NCI-H2081 treated with DMSO at 0.1 percent for 48 hours (cell line): ENCODE data around the gene MOCS3.

ENCODE experiments used
- DNase-seq: peaks from one replicate; lab custom pipeline; 2025; lab: John Stamatoyannopoulos, UW

The MOCS3 gene

DNA sequence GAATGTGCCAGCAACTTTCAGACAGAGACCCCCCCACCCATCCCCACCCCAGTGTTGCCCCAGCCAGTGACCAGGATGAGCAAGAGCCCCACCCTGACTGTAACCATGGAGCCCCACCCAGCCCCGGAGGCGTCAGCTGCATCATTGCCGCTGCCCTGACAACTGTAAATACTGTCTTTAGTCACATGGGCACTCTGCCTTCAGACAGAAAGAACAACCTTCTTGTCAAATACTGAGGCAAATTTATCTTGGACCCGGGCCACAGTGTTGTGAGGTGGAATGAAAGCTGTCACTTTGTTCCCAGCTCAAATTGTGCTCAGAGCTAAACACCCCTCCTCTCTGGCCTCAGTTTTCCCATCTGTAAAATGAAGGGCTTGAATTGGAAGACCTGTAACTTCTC lies 23.7 kb downstream of the MOCS3 start:
- DNase-seq = no peak

- DNase-seq = no peak
These were observed 24.7 kb downstream of the MOCS3 start for GRCh38 chr20:50983321-50983720.

GRCh38 chr20:50987493-50988210 lies 29.0 kb downstream of the MOCS3 start:
- DNase-seq = no peak

DNA sequence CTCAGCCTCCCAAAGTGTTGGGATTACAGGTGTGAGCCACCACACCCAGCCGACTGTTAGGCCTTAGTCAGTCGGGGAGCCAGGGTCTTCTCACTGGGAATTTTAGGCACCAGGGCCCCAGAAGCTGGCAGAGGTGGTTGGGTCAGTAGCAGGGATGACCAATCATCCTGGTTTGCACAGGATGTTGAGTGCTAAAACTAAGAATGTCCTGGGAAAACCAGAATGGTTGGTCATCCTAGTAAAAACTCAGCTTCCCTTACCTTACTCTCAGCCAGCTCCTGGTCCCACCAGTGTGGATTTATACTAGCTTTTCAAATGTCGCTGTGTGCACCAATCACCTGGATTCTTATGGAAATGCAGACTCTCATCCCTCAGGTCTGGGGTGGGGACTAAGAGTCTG lies 32.5 kb downstream of the MOCS3 start:
- no peak for DNase-seq

DNA sequence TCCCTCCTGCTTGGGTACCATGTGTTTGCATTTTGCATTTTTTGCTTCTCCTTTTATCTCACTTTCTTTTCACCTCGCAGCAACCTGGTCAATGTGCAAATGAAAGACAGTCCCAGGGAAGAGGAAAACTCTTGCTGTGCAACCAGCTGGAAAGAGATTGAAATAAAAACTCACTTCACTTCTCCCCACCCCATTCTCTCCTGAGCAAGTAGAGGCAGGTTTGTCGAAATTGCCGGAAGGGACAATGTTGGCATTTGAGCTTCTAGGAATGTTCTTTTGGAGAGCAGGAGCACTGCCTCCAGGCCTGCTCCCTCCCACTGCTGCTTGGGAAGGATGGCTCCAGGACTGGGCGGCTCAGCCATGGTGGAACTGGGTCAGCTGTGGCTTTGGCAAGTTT lies 33.7 kb downstream of the MOCS3 start:
- no peak for DNase-seq

- DNase-seq = no peak
These were observed 34.3 kb downstream of the MOCS3 start for GRCh38 chr20:50992733-50993457.

- DNase-seq = no peak
These were observed 35.3 kb downstream of the MOCS3 start for GRCh38 chr20:50993876-50994275.

GRCh38 chr20:50995506-50995905 lies 36.9 kb downstream of the MOCS3 start:
- no peak for DNase-seq

DNA sequence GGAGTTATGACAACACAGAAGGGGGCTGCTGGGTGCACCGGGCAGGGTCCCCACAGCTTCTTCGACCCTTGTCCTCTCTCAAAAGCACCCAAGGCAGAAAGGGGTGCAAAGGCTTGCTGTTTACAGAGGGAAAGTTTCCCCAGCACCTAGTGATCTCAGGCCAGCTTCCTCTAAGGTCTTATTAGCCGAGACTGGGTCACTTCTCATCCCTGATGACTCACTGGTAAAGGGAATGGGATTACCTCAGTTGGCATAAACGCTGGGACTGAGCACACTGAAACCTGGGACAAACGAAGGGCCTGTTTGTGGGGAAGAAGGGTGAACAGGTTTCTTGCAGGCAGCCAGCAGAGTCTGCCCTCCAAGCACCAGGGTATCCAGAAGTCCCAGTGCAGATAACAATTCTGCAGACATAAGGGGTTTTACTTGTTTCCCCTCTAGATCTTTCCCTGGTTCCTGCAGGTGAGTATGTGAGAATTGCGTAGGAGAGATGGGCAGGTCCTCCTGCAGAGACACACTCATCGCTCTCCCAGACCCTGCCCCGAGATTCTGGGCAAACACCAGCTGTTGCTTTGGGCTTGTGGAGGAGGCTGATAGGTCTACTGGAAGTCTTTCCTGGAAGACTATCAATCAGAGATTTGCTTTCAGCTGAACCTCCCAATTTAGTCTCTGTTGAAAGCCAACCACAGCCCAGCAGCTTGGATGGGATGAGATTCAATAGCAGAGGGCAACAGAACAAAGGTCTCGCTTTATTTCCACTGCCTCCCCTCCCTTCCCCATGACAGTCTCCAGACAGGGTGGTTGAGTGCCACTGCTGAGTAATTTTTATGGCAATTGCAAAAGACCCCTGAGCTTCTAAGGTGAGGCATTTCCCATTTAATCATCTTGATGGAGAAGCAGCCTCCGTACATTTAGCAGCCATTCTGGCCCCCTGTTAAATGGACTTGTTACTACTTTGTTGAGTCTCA lies 38.6 kb downstream of the MOCS3 start:
- no peak for DNase-seq

GRCh38 chr20:50999355-50999754 lies 40.7 kb downstream of the MOCS3 start:
- no peak for DNase-seq

- DNase-seq = no peak
These were observed 43.0 kb downstream of the MOCS3 start for GRCh38 chr20:51001430-51002265.

DNA sequence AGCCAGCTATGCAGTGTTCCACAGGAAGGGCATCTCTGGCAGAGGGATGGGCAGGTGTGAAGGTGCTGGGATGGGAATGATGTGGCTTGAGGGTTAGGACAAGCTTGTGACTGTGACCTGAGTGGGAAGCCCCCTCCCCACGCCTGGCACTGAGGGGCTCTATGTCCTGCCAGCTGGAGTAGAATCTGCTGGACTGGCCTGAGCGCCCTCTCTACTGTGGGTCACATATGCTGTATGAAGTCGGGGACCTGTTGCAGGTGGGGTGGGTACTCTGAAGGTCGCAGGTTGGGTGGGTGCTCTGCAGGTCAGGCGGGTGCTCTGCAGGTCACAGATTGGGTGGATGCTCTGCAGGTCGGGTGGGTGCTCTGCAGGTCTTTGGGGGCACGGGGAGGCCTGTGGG lies 44.0 kb downstream of the MOCS3 start:
- DNase-seq = no peak

GRCh38 chr20:51003753-51004152 lies 45.1 kb downstream of the MOCS3 start:
- DNase-seq = no peak

DNA sequence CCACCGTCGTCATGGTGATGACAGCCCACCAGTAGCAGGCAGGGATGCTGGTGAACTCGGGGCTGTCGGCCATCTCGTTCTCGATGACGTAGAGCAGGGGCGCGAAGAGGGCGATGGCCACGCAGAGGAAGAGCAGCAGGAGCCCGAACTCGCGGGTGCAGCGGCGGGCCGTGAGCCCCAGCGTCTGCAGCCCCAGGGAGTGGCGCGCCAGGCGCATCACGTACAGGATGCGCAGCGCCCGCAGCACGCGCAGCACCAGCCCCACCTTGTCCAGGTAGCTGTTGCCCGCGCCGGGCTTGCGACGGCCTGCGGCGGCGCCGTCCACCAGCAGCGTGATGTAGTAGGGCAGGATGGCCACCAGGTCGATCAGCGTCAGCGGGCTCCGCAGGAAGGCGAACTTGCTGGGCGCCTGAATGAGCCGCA lies 45.7 kb downstream of the MOCS3 start:
- DNase-seq = no peak

GRCh38 chr20:51004781-51005180 lies 46.2 kb downstream of the MOCS3 start:
- DNase-seq = no peak

DNA sequence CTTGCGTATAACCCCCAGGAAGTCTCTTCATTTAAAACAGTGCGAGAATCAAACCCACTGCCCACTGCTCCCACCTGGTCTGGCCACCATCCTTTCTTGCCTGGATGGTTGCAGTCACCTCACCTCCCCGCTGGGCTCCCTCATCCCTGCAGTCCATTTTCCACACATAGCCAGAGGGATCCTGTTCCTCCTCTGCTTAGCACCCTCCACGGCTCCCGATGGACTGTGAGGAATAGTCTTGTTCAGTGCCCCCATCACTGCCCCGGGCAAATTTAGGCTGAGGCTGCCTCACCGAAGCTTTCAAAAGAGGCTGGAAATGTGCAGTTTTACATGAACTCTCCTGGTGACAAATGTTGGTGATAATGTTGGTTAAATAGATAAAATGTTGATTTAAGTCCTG lies 46.6 kb downstream of the MOCS3 start:
- no peak for DNase-seq

DNA sequence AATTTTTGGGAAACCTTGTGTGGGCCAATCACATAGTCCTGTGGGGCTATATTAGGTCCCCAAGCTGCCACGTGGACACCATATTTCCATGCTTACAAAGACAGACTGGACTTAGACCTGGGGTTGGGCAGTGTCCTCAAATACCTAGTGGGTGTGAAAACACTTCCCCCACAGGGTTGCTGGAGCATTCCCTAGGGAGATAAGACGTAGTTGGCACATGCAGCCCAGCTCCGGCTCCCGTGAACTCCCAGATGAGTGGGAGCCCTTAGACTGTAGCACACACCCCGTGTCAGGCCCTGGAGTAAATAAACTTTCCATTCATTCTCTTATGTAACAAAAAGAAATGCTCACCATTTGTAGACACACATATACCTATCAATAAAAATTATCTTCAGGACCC lies 50.1 kb downstream of the MOCS3 start:
- DNase-seq = no peak

GRCh38 chr20:51009303-51010042 lies 50.9 kb downstream of the MOCS3 start:
- no peak for DNase-seq

DNA sequence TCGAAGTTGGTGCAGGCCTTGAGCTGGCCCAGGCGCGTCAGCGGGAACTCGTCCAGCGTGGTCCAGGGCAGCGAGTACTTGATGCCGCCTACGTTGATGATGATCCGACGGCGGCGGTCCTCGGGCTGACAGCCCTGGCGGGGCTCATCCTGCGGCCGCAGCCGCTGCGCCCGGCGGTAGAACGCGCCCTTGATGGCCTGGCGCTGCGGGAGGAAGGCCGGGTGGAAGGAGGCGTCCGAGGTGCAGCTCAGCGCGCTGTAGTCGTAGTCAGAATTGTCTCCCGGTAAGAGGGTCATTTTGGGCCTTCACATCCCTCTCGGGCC lies 51.4 kb downstream of the MOCS3 start:
- no peak for DNase-seq

GRCh38 chr20:51010932-51011331 lies 52.3 kb downstream of the MOCS3 start:
- DNase-seq = no peak

GRCh38 chr20:51011479-51011878 lies 52.9 kb downstream of the MOCS3 start:
- no peak for DNase-seq
